Heart left ventricle (tissue), 13 donors: ENCODE data around the gene TRPV6.

Experiments used
- POLR2A ChIP-seq, 2 donors: fragments of 450-650 bp; IDR thresholded peaks; one replicate each; pipeline ENCODE4 v1.6.1; 2017; ENCODE audit warnings: antibody characterized with exemption in 2 of 2, mild to moderate bottlenecking in 2 of 2, moderate library complexity in 2 of 2
- TF ChIP-seq, protein P1 (sequence below), 12 donors: fragments of 200-600 bp; sonication (generic) in 4 of 12; IDR thresholded peaks; one replicate each; pipeline versions ENCODE4 v1.5.0 to v1.8.0; 2018 to 2022; ENCODE audit warnings: antibody characterized with exemption in 12 of 12, mild to moderate bottlenecking in 5 of 12
- donor health status: ischemic (EF 13 %, LVEDD 7.1; RV severe dilation, severe dysfunction).
- donor health status: DM: no; HTN: yes; CAD: no.
- donor health status: DM: no; HTN: no; CAD: no.
- donor health status: ischemic (EF 25% LVEDD 6.9; RV normal size, moderate dysfunction).
- donor health status: ischemic (EF 25% LVEDD 5.7; RV mildly dilated, moderate dysfunction).
- donor health status: ischemic (EF 35%, LVEDD 5.7; RV mildly dilated, moderate dysfunction).
- donor health status: nonischemic (EF 11% LVEDD 7.7; RV severe dilation, severe dysfunction).
- donor health status: DM: yes; HTN: yes; CAD: no.
- donor health status: PGD.
- donor health status: ischemic (EF 29% LVEDD 5.4; RV normal size, mild dysfunction).
- donor health status: nonischemic (EF 23%, LVEDD 6.1; RV moderate dilation, normal function).

- TF ChIP-seq, protein P1, sequence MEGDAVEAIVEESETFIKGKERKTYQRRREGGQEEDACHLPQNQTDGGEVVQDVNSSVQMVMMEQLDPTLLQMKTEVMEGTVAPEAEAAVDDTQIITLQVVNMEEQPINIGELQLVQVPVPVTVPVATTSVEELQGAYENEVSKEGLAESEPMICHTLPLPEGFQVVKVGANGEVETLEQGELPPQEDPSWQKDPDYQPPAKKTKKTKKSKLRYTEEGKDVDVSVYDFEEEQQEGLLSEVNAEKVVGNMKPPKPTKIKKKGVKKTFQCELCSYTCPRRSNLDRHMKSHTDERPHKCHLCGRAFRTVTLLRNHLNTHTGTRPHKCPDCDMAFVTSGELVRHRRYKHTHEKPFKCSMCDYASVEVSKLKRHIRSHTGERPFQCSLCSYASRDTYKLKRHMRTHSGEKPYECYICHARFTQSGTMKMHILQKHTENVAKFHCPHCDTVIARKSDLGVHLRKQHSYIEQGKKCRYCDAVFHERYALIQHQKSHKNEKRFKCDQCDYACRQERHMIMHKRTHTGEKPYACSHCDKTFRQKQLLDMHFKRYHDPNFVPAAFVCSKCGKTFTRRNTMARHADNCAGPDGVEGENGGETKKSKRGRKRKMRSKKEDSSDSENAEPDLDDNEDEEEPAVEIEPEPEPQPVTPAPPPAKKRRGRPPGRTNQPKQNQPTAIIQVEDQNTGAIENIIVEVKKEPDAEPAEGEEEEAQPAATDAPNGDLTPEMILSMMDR (IDR thresholded peaks at IDR 0.05): no peak
- no peak for TF ChIP-seq POLR2A (IDR thresholded peaks at IDR 0.05)
These were observed 29.6 kb downstream of the TRPV6 start for GRCh38 chr7:142855756-142856564.
